Measurements from ENCODE around the gene DNAJC24.

DNA sequence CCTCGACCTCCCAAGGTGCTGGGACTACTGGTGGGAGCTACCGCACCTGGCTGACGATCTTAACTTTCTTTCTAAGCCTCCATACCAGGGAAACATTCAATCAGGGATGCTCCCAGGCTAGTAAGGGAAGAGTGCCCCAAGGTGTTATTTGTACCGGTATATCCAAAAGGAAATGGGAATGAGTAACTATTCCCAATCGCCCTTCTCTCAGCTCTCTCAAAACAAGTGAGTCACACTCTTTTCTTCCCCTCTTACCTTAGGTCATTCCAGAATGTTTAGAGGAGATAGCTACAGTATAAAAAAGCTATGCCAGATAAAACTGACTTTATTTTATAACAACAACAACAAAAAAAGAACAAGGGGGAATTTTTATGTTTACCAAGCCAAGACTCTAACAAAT lies 13.8 kb upstream of the DNAJC24 start:
- TF ChIP-seq EZH2phosphoT487 (IDR thresholded peaks at IDR 0.05; ENCODE audit: unreplicated experiment) (no peak), POLR2AphosphoS5 (IDR thresholded peaks at IDR 0.05; ENCODE audit: low read depth) (no peak)

Measured in GM23338 (cell line).